PC-3 (cell line): ENCODE results near the gene LRRC3. TPM values are rescaled to one million over a fixed set of nuclear protein-coding genes. Genes with fewer than 3 reads are reported as not detected.

Source experiments
- ATAC-seq: fragments of 200-7000 bp; cut with Tn5 transposase; 2 replicates; pipeline ENCODE4 v1.9.1; 2020; ENCODE audit warnings: mild to moderate bottlenecking, moderate library complexity
- BruUV-seq: library from RNA; stranded (reverse); fragments of 400-500 nt; replicated peaks from 2 replicates; lab custom pipeline; 2021; lab: Mats Ljungman, UMichigan
- CTCF ChIA-PET: fragments of 300-600 bp; sonication (Branson Sonifier 250); formaldehyde crosslinking; loops from one replicate; lab custom pipeline; 2022; ENCODE audit warnings: antibody characterized with exemption; lab: Charles Lee
- POLR2A ChIA-PET: fragments of 300-600 bp; sonication (Branson Sonifier 250); formaldehyde crosslinking; loops from one replicate; lab custom pipeline; 2022; ENCODE audit warnings: antibody characterized with exemption; ENCODE audit not compliant: unreplicated experiment; lab: Charles Lee
- DNase-seq: peaks from one replicate; pipeline ENCODE4 v3.0.0-alpha.2; 2015
- H2AFZ ChIP-seq: fragments of 300-600 bp; sonication (generic); 2 replicates; pipeline ENCODE4 v1.6.0; 2016; ENCODE audit warnings: antibody characterized with exemption, low read length
- H3F3A ChIP-seq: fragments of 300-600 bp; sonication (generic); one replicate; pipeline ENCODE4 v1.6.0; 2017; ENCODE audit warnings: antibody characterized with exemption, low read length, control low read depth, mild to moderate bottlenecking; ENCODE audit not compliant: unreplicated experiment
- H3K27ac ChIP-seq: fragments of 300-600 bp; sonication (generic); 2 replicates; pipeline ENCODE4 v1.5.1; 2016; ENCODE audit warnings: mild to moderate bottlenecking, low read length
- H3K27me3 ChIP-seq: fragments of 300-600 bp; sonication (generic); 2 replicates; pipeline ENCODE4 v1.6.1; 2016; ENCODE audit warnings: low read length, mixed read lengths
- H3K36me3 ChIP-seq: fragments of 300-600 bp; sonication (generic); 2 replicates; pipeline ENCODE4 v1.6.1; 2016; ENCODE audit warnings: low read depth, mixed run types, low read length, mixed read lengths
- H3K4me1 ChIP-seq: fragments of 300-600 bp; sonication (generic); 2 replicates; pipeline ENCODE4 v1.5.1; 2016; ENCODE audit warnings: low read length; ENCODE audit not compliant: insufficient read depth
- H3K4me2 ChIP-seq: fragments of 300-600 bp; sonication (generic); 2 replicates; pipeline ENCODE4 v1.6.0; 2016; ENCODE audit warnings: low read length
- H3K4me3 ChIP-seq: fragments of 300-600 bp; sonication (generic); 2 replicates; pipeline ENCODE4 v1.5.1; 2016; ENCODE audit warnings: mild to moderate bottlenecking, low read length, mixed read lengths
- H3K79me2 ChIP-seq: fragments of 300-600 bp; sonication (generic); 2 replicates; pipeline ENCODE4 v1.6.1; 2017; ENCODE audit warnings: low read length, mixed read lengths
- H3K9ac ChIP-seq: fragments of 300-600 bp; sonication (generic); 2 replicates; pipeline ENCODE4 v1.6.0; 2016; ENCODE audit warnings: mild to moderate bottlenecking, low read length
- H3K9me2 ChIP-seq: fragments of 300-600 bp; sonication (generic); replicated peaks from 2 replicates; pipeline ENCODE4 v1.6.1; 2016; ENCODE audit warnings: mixed run types, low read length, mixed read lengths
- H3K9me3 ChIP-seq: fragments of 300-600 bp; sonication (generic); 2 replicates; pipeline ENCODE4 v1.6.1; 2016; ENCODE audit warnings: low read length, mixed read lengths
- H4K20me1 ChIP-seq: fragments of 300-600 bp; sonication (generic); 2 replicates; pipeline ENCODE4 v1.6.1; 2016; ENCODE audit warnings: low read length, mixed read lengths
- EZH2 ChIP-seq: fragments of 300-600 bp; sonication (generic); IDR thresholded peaks from one replicate; pipeline ENCODE4 v1.6.1; 2017; ENCODE audit warnings: antibody characterized with exemption, mild to moderate bottlenecking, low read length; ENCODE audit not compliant: unreplicated experiment
- EZH2phosphoT487 ChIP-seq: fragments of 300-600 bp; sonication (generic); IDR thresholded peaks from 2 replicates; pipeline ENCODE4 v1.6.1; 2018; ENCODE audit warnings: mild to moderate bottlenecking, antibody characterized with exemption, low read length, borderline replicate concordance
- intact Hi-C: fragments of 100-400 bp; cut with micrococcal nuclease; formaldehyde crosslinking; loops from 2 replicates; pipeline ENCODE4 v1.9.0; 2023
- total RNA-seq: library from RNA; depleted of rRNA; stranded (reverse); fragments of >200 nt; gene quantifications from 2 replicates; pipeline ENCODE4 v1.2.3, GENCODE V29; 2014
- TF ChIP-seq, protein P1 (sequence below): fragments of 300-600 bp; sonication (generic); conservative IDR thresholded peaks from 2 replicates; pipeline ENCODE4 v1.5.1; 2017; ENCODE audit warnings: antibody characterized with exemption, low read depth, mild to moderate bottlenecking, low read length

Gene LRRC3
- total RNA-seq, 1 experiment from 2014 or later, result 3.1 TPM

DNA sequence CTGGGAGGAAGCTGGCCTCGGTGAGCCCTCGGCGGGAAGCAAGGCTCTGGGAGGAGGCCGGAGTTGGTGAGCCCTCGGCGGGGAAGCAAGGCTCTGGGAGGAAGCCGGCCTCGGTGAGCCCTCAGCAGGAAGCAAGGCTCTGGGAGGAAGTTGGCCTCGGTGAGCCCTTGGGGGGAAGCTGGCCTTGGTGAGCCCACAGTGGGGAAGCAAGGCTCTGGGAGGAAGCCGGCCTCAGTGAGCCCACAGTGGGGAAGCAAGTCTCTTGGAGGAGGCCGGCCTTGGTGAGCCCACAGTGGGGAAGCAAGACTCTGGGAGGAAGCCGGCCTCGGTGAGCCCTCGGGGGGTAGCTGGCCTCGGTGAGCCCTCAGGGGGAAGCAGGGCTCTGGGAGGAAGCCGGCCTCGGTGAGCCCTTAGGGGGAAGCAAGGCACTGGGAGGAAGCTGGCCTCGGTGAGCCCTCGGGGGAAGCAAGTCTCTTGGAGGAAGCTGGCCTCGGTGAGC, 48.6 kb downstream of the LRRC3 start:
- ATAC-seq (no peak), DNase-seq (no peak)
- BruUV-seq, result no TSS peak
- Histone ChIP-seq H3K4me2 (no peak overlapping the region), H3K4me1 (no peaks in the 10 kb centered on the region), H2AFZ (no peak overlapping the region), H4K20me1 (no peaks in the 10 kb centered on the region), H3K27ac (no peak overlapping the region), H3K9me2 (no peaks in the 10 kb centered on the region), H3K9ac (no peak overlapping the region), H3F3A (no peaks in the 10 kb centered on the region), H3K36me3 (no peaks in the 10 kb centered on the region), H3K9me3 (no peaks in the 10 kb centered on the region), H3K27me3 (peaks cover 5% of the 10 kb centered on the region; the same call in 1 of the 2 replicates), H3K79me2 (no peaks in the 10 kb centered on the region), H3K4me3 (no peak overlapping the region)
- ChIA-PET POLR2A (no interaction called here), CTCF (no interaction called here)
- TF ChIP-seq EZH2 (no peak), EZH2phosphoT487 (no peak)
- TF ChIP-seq, protein P1, sequence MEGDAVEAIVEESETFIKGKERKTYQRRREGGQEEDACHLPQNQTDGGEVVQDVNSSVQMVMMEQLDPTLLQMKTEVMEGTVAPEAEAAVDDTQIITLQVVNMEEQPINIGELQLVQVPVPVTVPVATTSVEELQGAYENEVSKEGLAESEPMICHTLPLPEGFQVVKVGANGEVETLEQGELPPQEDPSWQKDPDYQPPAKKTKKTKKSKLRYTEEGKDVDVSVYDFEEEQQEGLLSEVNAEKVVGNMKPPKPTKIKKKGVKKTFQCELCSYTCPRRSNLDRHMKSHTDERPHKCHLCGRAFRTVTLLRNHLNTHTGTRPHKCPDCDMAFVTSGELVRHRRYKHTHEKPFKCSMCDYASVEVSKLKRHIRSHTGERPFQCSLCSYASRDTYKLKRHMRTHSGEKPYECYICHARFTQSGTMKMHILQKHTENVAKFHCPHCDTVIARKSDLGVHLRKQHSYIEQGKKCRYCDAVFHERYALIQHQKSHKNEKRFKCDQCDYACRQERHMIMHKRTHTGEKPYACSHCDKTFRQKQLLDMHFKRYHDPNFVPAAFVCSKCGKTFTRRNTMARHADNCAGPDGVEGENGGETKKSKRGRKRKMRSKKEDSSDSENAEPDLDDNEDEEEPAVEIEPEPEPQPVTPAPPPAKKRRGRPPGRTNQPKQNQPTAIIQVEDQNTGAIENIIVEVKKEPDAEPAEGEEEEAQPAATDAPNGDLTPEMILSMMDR, result no peak
- intact Hi-C loops, result no loop called here

DNA sequence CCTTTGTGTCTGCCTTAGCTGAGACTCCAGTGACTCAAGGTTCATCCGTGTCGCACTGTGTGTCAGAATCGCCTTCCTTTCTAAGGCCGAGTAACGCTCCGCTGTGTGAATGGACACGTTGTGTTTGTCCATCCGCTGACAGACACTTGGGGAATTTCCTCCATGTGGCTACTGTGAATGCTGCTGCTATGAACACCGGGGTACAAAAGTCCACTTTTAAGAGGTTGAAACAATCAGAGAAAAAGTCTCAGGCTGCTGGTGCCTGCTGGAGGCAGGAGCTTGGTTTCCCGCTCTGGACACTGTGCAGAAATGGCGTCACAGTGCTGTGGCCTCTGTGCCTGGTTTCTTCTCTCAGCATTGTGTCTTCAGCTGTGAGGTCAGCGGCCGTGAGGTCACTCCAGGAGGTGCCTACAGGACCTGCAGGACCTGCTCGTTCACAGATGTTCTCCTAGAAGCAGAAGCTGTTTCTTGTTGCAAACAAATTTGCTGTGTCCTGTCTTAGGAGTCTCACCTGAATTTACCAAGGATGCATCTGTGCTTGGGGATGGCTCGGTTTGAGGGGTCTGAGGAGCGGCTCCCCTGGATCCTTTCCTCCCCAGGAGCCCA, 50.5 kb downstream of the LRRC3 start:
- H3K4me3 ChIP-seq, result no peak overlapping the region
- ATAC-seq (no peak), DNase-seq (peak; percentile 19)
- TF ChIP-seq EZH2phosphoT487 (no peak), EZH2 (no peak)
- TF ChIP-seq, protein P1, result no peak
- POLR2A ChIA-PET, result no interaction called here
- CTCF ChIA-PET, result no interaction called here
- H3K79me2 ChIP-seq, result no peaks in the 10 kb centered on the region
- H3F3A ChIP-seq, result no peaks in the 10 kb centered on the region
- no peak overlapping the region for H3K4me2 ChIP-seq
- no peaks in the 10 kb centered on the region for H3K27me3 ChIP-seq
- H2AFZ ChIP-seq, result peak overlapping the region; percentile 30; the same call in 1 of the 2 replicates
- BruUV-seq, result no TSS peak
- H3K9me3 ChIP-seq, result no peaks in the 10 kb centered on the region
- no peaks in the 10 kb centered on the region for H3K9me2 ChIP-seq
- no peak overlapping the region for H3K27ac ChIP-seq
- no peaks in the 10 kb centered on the region for H3K36me3 ChIP-seq
- H4K20me1 ChIP-seq, result no peaks in the 10 kb centered on the region
- H3K9ac ChIP-seq, result no peak overlapping the region
- intact Hi-C loops, result no loop called here
- H3K4me1 ChIP-seq, result peaks cover 7% of the 10 kb centered on the region; the same call in 1 of the 2 replicates
